ENCODE results near the gene CLIC5.

DNA sequence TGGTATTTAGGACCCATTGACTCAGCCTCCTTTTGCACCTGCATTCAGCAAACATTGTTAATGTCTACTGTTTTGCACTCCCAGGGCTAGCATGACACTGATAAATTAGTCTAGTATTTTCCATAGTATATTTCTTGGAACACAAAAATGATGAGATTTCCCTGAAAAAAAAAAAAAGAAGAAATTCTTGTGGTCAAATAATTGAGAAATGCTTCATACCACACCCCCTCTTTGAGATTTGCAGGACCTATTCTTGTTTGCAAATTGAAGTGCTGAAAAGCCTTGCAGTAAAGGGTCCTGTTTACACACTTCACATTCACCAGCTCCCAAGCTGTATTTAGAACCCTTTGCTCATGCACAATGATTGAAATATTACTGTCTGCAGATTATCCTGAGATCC lies 36.3 kb upstream of the CLIC5 start:
- TF ChIP-seq, protein P1, sequence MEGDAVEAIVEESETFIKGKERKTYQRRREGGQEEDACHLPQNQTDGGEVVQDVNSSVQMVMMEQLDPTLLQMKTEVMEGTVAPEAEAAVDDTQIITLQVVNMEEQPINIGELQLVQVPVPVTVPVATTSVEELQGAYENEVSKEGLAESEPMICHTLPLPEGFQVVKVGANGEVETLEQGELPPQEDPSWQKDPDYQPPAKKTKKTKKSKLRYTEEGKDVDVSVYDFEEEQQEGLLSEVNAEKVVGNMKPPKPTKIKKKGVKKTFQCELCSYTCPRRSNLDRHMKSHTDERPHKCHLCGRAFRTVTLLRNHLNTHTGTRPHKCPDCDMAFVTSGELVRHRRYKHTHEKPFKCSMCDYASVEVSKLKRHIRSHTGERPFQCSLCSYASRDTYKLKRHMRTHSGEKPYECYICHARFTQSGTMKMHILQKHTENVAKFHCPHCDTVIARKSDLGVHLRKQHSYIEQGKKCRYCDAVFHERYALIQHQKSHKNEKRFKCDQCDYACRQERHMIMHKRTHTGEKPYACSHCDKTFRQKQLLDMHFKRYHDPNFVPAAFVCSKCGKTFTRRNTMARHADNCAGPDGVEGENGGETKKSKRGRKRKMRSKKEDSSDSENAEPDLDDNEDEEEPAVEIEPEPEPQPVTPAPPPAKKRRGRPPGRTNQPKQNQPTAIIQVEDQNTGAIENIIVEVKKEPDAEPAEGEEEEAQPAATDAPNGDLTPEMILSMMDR (IDR thresholded peaks at IDR 0.05) = no peak
- no peak for TF ChIP-seq POLR2A (IDR thresholded peaks at IDR 0.05)

Measured in suprapubic skin (tissue), 3 donors.